Measurements from ENCODE around the gene PHACTR1.

The PHACTR1 gene

DNA sequence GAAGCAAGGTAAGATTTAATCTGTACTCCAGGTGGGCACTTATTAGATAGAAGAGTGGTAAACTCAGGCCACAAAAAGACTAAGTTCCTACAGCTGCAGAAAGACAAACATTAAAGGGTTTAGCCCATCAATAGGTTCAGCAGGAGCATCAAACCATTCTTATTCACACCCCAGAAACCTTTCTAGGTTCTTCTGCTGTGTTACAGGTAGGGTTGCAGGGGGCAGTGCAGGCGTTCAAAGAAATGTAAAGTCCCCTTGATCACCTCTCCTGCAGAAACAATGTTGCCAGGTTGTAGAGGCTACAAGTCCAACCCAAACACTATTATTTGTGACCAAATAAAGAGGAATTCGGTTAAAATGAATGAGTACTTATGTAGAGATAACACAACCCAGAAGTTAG lies 31.8 kb downstream of the PHACTR1 start:
- peak overlapping the region; percentile 65 for H3K4me3 ChIP-seq (ENCODE audit: insufficient read depth, low read depth, low read length)
- H3K27ac ChIP-seq (ENCODE audit: insufficient read depth, low read depth, low read length, poor library complexity, severe bottlenecking): no peak overlapping the region
- WGBS, 2 experiments: 0 to 6% methylated on average over 1 of the region's 2 CpGs
- no peaks in the 10 kb centered on the region for H3K4me1 ChIP-seq (ENCODE audit: control insufficient read depth, insufficient read depth, low read length)
- no peaks in the 10 kb centered on the region for H3K9me3 ChIP-seq (ENCODE audit: control insufficient read depth, low read length)
- H3K27me3 ChIP-seq (ENCODE audit: control insufficient read depth, insufficient read depth, low read length, poor library complexity, severe bottlenecking): peaks cover 25% of the 10 kb centered on the region
- no peaks in the 10 kb centered on the region for H3K36me3 ChIP-seq (ENCODE audit: control insufficient read depth, insufficient read depth, low read length)

DNA sequence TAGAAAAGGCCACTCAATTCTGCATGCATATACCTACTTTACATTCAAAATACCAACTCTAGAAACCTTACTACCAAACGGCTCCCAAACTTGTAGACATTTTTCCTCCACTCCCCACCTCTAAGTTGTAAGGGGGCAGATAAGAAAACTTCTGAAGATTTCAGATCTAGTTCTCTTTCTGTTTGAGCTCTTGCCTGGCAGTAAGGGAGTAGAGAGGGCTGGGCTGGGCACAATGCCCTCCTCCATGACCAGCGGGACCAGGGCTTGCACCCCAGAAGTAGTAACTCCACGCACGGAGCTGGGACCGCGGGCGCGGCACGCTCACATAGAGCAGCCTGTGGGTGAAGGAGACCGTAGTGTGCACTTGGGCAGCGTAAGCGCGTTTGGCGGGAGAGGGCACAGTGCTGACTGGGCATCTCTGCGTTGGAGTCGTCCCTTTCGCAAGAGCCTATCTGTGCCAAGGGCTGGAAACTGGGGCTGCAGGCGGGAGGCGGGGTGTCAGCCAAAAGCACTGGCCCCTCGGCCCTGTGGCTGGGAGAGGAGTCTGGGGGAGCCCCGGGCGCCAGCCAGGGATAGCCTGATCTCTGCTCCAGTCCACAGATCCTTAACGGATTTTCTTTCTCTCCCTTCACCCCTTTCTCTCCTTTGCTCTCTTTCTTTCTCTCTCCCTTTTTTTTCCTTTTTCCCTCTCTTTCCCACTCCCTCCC lies 32.4 kb downstream of the PHACTR1 start:
- H3K36me3 ChIP-seq (ENCODE audit: control insufficient read depth, insufficient read depth, low read length): no peaks in the 10 kb centered on the region
- no peak overlapping the region for H3K27ac ChIP-seq (ENCODE audit: insufficient read depth, low read depth, low read length, poor library complexity, severe bottlenecking)
- H3K4me1 ChIP-seq (ENCODE audit: control insufficient read depth, insufficient read depth, low read length): no peaks in the 10 kb centered on the region
- WGBS, 2 experiments: 1% methylated on average over 23 of the region's 23 CpGs
- peaks cover 25% of the 10 kb centered on the region for H3K27me3 ChIP-seq (ENCODE audit: control insufficient read depth, insufficient read depth, low read length, poor library complexity, severe bottlenecking)
- peak overlapping the region; percentile 65 for H3K4me3 ChIP-seq (ENCODE audit: insufficient read depth, low read depth, low read length)
- no peaks in the 10 kb centered on the region for H3K9me3 ChIP-seq (ENCODE audit: control insufficient read depth, low read length)

DNA sequence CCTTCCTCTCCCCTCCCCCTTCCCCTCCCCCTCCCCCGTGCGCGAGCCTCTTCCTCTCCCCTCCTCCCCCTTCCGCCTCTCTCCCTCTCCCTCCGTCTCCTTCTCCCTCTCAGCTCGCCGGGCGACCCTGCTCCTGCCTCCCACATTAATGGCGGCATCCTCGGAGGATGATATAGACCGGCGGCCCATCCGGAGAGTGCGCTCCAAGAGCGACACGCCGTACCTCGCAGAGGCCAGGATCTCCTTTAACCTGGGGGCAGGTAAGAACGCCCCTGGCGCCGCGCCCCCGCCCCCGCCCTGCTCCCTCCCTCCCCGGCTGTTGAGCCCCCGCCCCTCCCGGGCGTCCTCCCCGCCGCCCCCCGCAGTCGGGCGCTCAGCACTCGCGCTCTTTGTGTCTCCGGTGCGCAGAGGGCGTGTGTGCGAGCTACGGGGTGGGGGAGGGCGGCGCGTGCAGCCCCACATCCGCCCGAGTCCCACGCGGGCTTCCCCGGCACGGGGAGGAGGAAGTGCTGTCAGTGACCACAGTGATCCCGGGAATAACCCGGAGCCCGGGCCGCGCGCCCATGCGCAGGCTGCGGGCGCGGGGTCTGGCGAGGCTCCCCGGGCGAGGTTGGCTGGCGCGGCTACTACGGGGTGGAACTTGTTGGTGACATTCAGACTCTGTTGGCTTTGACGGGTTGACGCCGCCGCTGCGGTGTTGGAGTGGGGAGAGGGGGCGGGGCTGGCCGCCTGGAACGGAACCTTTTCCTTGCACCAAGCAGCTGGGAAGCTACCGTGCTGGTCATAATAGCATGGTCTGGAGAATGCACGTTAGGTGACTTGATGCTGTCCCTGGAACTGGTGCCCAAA lies 33.2 kb downstream of the PHACTR1 start:
- peaks cover 25% of the 10 kb centered on the region for H3K27me3 ChIP-seq (ENCODE audit: control insufficient read depth, insufficient read depth, low read length, poor library complexity, severe bottlenecking)
- H3K27ac ChIP-seq (ENCODE audit: insufficient read depth, low read depth, low read length, poor library complexity, severe bottlenecking): no peak overlapping the region
- H3K4me1 ChIP-seq (ENCODE audit: control insufficient read depth, insufficient read depth, low read length): no peaks in the 10 kb centered on the region
- peak overlapping the region; percentile 65 for H3K4me3 ChIP-seq (ENCODE audit: insufficient read depth, low read depth, low read length)
- 0% methylated on average over 69 to 74 of the region's 75 CpGs for WGBS, 2 experiments
- no peaks in the 10 kb centered on the region for H3K36me3 ChIP-seq (ENCODE audit: control insufficient read depth, insufficient read depth, low read length)
- no peaks in the 10 kb centered on the region for H3K9me3 ChIP-seq (ENCODE audit: control insufficient read depth, low read length)

DNA sequence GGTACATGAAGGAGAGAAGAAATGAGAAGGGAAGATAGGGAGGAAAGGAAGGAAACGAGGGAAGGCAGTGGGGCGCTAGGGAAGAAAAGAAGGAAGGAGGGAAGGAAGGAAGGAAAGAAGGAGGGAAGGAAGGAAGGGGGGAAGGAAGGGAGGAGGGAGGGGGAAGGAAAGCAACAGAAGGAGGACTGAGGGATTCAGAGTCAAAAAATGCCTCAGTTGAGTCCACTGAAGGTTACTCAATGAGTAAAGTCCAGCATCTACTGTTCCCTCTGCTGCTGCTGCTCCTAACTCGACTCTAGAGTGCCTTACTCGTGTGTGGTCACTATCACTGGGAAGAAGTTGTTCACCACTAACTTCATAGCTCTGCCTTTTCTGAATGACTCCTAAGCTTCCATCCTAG lies 33.8 kb downstream of the PHACTR1 start:
- Histone ChIP-seq H3K36me3 (ENCODE audit: control insufficient read depth, insufficient read depth, low read length) (no peaks in the 10 kb centered on the region), H3K27ac (ENCODE audit: insufficient read depth, low read depth, low read length, poor library complexity, severe bottlenecking) (no peak overlapping the region), H3K9me3 (ENCODE audit: control insufficient read depth, low read length) (no peaks in the 10 kb centered on the region), H3K4me1 (ENCODE audit: control insufficient read depth, insufficient read depth, low read length) (no peaks in the 10 kb centered on the region), H3K27me3 (ENCODE audit: control insufficient read depth, insufficient read depth, low read length, poor library complexity, severe bottlenecking) (peaks cover 25% of the 10 kb centered on the region), H3K4me3 (ENCODE audit: insufficient read depth, low read depth, low read length) (peak overlapping the region; percentile 65)
- 19 to 26% methylated on average over 4 of the region's 4 CpGs for WGBS, 2 experiments

DNA sequence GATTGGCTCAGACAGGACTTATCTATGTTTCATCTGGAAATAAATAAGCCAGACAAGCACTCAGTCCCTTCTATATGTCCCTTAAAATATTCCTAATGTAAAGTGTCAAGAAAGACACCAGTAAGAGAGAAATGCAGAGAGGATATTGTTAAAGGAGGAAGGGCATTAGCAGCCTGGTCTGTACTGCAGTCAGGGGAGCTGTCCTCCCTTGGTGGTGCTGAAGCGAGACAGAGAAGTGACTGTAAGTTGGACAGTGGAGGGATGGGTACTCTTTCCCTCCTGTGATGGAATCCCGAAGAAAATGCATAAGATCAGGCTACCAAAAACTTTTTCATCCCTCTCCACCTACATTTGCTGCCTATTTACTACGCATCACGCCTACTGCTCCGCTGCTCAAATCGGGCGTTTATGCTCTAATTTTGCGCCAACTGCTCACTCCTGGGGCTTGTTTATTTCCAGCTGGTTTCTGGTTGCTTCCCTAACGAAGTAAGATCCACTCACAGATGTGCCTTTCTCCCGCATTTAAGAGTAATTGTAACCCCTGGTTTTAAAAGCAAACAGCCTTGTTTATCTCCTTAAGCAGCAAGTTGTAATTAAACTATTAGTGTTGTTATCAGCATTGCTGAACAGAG lies 35.2 kb downstream of the PHACTR1 start:
- Histone ChIP-seq H3K9me3 (ENCODE audit: control insufficient read depth, low read length) (no peaks in the 10 kb centered on the region), H3K36me3 (ENCODE audit: control insufficient read depth, insufficient read depth, low read length) (no peaks in the 10 kb centered on the region), H3K4me1 (ENCODE audit: control insufficient read depth, insufficient read depth, low read length) (no peaks in the 10 kb centered on the region), H3K27me3 (ENCODE audit: control insufficient read depth, insufficient read depth, low read length, poor library complexity, severe bottlenecking) (peaks cover 25% of the 10 kb centered on the region), H3K27ac (ENCODE audit: insufficient read depth, low read depth, low read length, poor library complexity, severe bottlenecking) (no peak overlapping the region), H3K4me3 (ENCODE audit: insufficient read depth, low read depth, low read length) (no peak overlapping the region)
- 66 to 69% methylated on average over 10 of the region's 10 CpGs for WGBS, 2 experiments

DNA sequence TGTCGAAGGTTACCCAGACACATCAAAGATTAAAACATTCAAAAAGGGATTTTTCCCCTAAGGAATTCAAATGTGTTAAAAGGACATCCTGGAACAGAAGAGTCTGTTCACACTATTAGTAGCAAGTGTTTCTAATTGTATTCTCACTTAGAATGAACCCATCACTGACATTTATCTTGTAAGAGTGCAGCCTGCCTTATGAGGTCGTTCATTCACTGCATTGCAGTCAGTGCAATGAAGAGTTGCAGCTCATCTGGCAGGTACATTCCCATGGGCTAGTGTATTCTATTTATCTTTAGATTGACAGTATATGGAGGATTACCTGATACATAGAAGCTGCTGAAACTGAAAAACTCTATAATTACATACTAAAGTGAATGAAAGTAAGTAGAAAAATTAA lies 36.5 kb downstream of the PHACTR1 start:
- Histone ChIP-seq H3K4me1 (ENCODE audit: control insufficient read depth, insufficient read depth, low read length) (no peaks in the 10 kb centered on the region), H3K27ac (ENCODE audit: insufficient read depth, low read depth, low read length, poor library complexity, severe bottlenecking) (no peak overlapping the region), H3K4me3 (ENCODE audit: insufficient read depth, low read depth, low read length) (no peak overlapping the region), H3K27me3 (ENCODE audit: control insufficient read depth, insufficient read depth, low read length, poor library complexity, severe bottlenecking) (peaks cover 20% of the 10 kb centered on the region), H3K36me3 (ENCODE audit: control insufficient read depth, insufficient read depth, low read length) (no peaks in the 10 kb centered on the region), H3K9me3 (ENCODE audit: control insufficient read depth, low read length) (no peaks in the 10 kb centered on the region)
- WGBS, 2 experiments: 84 to 95% methylated on average over 2 of the region's 2 CpGs

DNA sequence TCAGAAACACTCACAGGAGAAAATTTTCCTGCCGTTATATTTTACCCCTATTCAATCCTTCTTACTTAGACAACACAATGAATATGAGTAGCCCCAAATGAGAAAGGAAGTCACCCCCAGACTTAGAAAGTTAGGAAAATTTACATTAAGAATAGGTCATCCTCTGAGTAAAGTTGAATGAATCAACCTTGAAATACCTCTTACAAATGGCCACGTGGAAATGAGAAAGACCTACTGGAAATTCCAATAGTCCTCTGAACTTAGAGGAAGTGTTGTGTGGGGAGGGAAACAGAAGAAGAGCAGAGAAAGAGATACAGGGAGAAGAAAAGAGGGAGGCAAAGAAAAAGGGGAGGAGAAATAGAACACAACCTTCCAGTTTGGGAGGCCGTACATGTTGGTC lies 43.7 kb downstream of the PHACTR1 start:
- Histone ChIP-seq H3K4me1 (ENCODE audit: control insufficient read depth, insufficient read depth, low read length) (no peaks in the 10 kb centered on the region), H3K4me3 (ENCODE audit: insufficient read depth, low read depth, low read length) (no peak overlapping the region), H3K9me3 (ENCODE audit: control insufficient read depth, low read length) (no peaks in the 10 kb centered on the region), H3K36me3 (ENCODE audit: control insufficient read depth, insufficient read depth, low read length) (no peaks in the 10 kb centered on the region), H3K27me3 (ENCODE audit: control insufficient read depth, insufficient read depth, low read length, poor library complexity, severe bottlenecking) (no peaks in the 10 kb centered on the region), H3K27ac (ENCODE audit: insufficient read depth, low read depth, low read length, poor library complexity, severe bottlenecking) (no peak overlapping the region)
- 94% methylated on average over 3 of the region's 3 CpGs for WGBS, 2 experiments

DNA sequence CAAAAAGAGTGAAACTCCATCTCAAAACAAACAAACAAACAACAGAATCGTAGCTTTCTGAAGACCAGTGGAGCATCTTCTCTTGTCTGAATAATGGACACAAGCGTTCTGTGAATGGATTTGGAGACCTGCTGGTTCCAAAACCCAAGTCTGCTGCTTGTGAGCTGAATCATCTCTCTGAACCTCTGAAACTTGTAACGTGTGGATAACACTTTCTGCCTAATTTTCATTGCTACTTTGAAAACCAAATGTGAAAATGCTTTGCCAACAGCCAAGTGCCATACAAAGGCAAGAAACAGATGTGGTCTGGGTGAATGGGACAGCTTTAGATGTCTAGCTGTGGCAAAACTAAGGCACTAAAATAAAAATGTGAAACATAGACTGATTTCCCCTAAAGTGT lies 44.3 kb downstream of the PHACTR1 start:
- 85 to 97% methylated on average over 3 of the region's 3 CpGs for WGBS, 2 experiments
- no peaks in the 10 kb centered on the region for H3K4me1 ChIP-seq (ENCODE audit: control insufficient read depth, insufficient read depth, low read length)
- H3K27ac ChIP-seq (ENCODE audit: insufficient read depth, low read depth, low read length, poor library complexity, severe bottlenecking): no peak overlapping the region
- no peak overlapping the region for H3K4me3 ChIP-seq (ENCODE audit: insufficient read depth, low read depth, low read length)
- H3K36me3 ChIP-seq (ENCODE audit: control insufficient read depth, insufficient read depth, low read length): no peaks in the 10 kb centered on the region
- H3K9me3 ChIP-seq (ENCODE audit: control insufficient read depth, low read length): no peaks in the 10 kb centered on the region
- no peaks in the 10 kb centered on the region for H3K27me3 ChIP-seq (ENCODE audit: control insufficient read depth, insufficient read depth, low read length, poor library complexity, severe bottlenecking)

DNA sequence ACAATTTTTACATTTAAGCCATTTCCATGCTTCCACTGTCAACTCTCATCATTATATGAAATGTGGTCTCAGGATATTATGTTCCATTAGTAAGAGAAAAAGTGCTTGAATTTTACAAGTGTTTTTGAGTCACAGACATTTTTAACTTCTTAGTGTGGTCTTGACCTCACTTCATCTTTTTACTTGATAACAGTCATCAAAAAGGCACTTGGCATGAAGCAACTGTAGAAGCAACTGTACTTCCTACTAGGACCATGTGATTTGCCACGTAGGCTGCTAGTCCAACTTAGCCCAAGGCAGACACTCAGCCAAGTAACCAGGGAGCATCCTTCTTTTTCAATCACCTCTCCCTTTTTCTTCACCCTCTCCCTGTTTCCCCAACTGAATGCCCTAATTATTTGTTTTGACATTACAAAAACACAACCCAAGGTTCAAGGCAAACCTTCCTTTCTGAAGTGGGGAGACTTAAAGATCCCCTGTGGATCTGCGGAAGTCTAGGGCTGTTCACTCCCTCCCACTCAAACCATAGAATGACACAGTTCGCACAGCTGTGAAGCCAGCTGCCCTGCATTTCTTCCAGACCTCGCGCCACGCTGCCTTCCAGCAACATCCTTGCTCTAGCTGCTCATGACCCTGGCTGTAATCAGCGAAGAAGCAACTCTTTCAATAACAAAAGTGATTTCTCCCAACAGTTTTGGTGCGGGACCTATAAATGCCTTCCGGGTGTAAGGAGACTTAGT lies 45.0 kb downstream of the PHACTR1 start:
- no peaks in the 10 kb centered on the region for H3K27me3 ChIP-seq (ENCODE audit: control insufficient read depth, insufficient read depth, low read length, poor library complexity, severe bottlenecking)
- 86 to 89% methylated on average over 9 of the region's 9 CpGs for WGBS, 2 experiments
- H3K36me3 ChIP-seq (ENCODE audit: control insufficient read depth, insufficient read depth, low read length): no peaks in the 10 kb centered on the region
- no peak overlapping the region for H3K4me3 ChIP-seq (ENCODE audit: insufficient read depth, low read depth, low read length)
- no peaks in the 10 kb centered on the region for H3K4me1 ChIP-seq (ENCODE audit: control insufficient read depth, insufficient read depth, low read length)
- no peak overlapping the region for H3K27ac ChIP-seq (ENCODE audit: insufficient read depth, low read depth, low read length, poor library complexity, severe bottlenecking)
- no peaks in the 10 kb centered on the region for H3K9me3 ChIP-seq (ENCODE audit: control insufficient read depth, low read length)
